Activated CD4-positive, alpha-beta T cell treated with anti-CD3 and anti-CD28 coated beads, Interleukin-2, amount 50 U/mL, for 48 hours (primary cell): ENCODE results near the gene ENKD1.

Source experiments
- DNase-seq, 2 experiments: peaks; one replicate each; pipeline ENCODE4 v3.0.0-alpha.2; 2020

ENKD1 gene

GRCh38 chr16:67648088-67648763 lies 18.3 kb downstream of the ENKD1 start:
- no peak for DNase-seq

GRCh38 chr16:67647681-67648080 lies 18.9 kb downstream of the ENKD1 start:
- DNase-seq, result no peak

GRCh38 chr16:67647111-67647651 lies 19.4 kb downstream of the ENKD1 start:
- no peak for DNase-seq

GRCh38 chr16:67645397-67646121 lies 21.0 kb downstream of the ENKD1 start:
- no peak for DNase-seq

- DNase-seq, result no peak
Measured at GRCh38 chr16:67644038-67644437, 22.5 kb downstream of the ENKD1 start.

GRCh38 chr16:67641779-67642708 lies 24.5 kb downstream of the ENKD1 start:
- no peak for DNase-seq

- no peak for DNase-seq
Measured at GRCh38 chr16:67637625-67638024, 28.9 kb downstream of the ENKD1 start.

GRCh38 chr16:67636713-67637112 lies 29.8 kb downstream of the ENKD1 start:
- DNase-seq, result no peak

- DNase-seq, result no peak
Measured at GRCh38 chr16:67632415-67633172, 34.0 kb downstream of the ENKD1 start.

GRCh38 chr16:67628216-67628615 lies 38.3 kb downstream of the ENKD1 start:
- DNase-seq, result no peak

- peak; percentile 28 for DNase-seq
Measured at GRCh38 chr16:67613808-67614207, 52.7 kb downstream of the ENKD1 start.
